Left renal pelvis (tissue), 4 donors: ENCODE measurements around the gene PRKN. TPM values are rescaled to one million over a fixed set of nuclear protein-coding genes. Genes with fewer than 3 reads are reported as not detected.
"Not testable (repeated sequence)": the region's sequence is repeated elsewhere in the genome, so short reads cannot be mapped to it uniquely, and the experiment has no call there.

Experiments
- DNase-seq, 4 donors: peaks; one replicate each; pipeline ENCODE4 v3.0.0-alpha.2; 2013; ENCODE audit warnings: low read depth in 4 of 4, low spot score in 3 of 4
- polyA plus RNA-seq, 4 donors: library from polyadenylated mRNA; unstranded; fragments of 120-200 nt; gene quantifications; one replicate each; pipeline ENCODE4 v1.2.1, GENCODE V29; 2013; ENCODE audit not compliant: insufficient read length in 4 of 4

PRKN gene
- polyA plus RNA-seq, 4 donors: 1.5 to 11.9 (median 9.8) TPM

DNA sequence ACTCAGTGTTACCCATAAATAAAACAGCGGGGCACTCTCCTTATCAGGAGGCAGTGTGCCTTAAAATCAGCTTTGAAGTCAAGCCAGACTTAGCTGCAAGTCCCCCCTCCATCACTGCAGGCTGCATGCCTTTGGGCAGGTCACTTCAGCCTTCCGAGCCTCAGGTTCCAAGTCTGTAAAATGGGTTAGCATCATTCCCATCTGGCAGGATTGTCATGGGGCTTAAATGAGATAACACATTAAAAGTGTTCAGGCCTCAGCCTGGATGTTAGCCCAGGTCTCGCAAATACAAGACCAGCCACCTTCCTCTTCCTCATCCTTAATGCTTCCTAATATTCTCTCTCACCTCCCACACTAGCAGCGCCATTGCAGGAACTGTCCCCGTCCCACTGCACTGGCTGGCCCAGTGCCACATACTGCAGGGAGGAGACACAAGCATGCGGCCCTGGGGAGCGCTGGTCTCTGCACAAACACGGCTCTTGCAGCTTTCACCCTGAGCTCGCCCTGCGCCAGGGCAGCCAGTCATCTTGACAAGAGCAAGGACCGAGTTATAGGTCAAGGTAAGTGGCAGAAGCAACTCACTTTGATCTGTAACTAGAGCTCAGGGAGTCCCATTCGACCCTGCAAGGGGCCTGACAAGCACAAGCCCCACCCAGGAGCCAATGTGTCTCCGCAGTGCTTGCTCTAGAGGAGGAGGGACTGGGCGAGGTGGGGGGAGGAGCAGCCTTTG is 889.1 kb downstream of the PRKN start:
- no peak for DNase-seq

DNA sequence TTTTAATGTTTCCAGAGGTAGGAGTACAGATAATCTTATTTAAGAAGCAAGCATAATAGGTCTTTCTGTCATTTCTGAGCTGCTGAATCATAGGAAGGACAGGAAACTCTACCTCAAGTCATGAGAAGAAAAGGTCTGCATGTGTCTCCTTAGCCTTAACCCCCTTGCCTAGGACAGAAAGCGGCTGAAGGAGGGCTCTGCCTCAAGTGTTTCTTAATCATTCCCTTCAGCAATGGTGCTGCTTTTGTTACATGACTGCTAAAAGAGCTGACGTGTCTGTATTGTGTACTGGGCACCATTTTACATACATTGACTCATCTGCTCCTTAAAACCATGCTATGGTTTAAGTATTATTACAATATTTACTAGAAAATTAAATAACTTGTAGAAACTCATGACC is 889.7 kb downstream of the PRKN start:
- no peak for DNase-seq

DNA sequence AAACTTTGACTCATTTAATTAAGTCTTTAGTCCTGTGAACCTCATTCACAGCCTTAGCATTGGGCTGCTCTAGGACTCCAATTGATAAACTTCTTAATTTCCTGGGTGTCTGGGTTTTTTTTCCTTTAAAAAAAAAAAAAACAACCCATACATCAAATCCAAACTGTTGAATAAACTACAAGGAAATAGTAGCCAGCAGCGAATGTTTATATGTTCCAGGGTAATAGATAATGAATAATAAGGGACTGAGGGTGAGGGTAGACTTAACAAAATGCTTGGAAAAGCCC is 890.2 kb downstream of the PRKN start:
- no peak for DNase-seq

DNA sequence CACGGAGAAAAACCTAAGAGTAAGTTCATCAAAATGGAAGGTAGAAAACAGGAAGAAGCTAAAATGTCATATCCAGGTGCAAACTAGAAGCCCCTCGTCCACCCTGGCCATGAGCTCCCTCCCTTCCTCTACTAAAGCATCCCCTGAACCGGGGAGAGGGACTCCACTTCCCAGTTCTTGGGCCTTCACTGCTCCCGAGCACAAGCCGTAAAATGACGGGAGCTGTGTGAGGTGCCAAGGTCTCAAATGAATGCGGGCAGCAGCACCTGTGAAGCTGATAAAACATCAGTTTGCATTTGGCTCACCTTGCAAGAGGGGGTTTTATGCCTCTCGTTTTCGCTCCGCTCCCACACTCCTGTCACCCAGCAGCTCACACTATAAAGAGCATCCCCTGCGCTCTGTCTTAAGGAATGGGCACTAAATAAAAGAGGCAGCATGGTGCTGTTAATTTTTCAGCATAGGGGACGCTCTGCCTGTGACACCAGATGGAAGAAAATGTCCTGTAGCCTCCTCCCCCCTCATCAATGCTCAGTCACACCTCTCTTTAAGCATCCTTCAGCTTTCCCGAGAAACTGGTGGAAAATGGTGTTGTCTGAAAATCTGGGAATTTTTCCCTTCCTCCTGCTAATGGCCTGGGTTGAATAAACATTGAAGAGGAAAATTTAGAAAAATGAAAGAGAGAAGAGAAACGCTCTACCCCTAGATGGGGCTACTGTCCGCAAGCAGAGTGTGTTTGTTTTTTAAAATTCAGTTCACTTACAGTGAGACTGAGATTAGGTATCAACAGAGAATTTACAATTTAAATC is 890.7 kb downstream of the PRKN start:
- DNase-seq: no peak

DNA sequence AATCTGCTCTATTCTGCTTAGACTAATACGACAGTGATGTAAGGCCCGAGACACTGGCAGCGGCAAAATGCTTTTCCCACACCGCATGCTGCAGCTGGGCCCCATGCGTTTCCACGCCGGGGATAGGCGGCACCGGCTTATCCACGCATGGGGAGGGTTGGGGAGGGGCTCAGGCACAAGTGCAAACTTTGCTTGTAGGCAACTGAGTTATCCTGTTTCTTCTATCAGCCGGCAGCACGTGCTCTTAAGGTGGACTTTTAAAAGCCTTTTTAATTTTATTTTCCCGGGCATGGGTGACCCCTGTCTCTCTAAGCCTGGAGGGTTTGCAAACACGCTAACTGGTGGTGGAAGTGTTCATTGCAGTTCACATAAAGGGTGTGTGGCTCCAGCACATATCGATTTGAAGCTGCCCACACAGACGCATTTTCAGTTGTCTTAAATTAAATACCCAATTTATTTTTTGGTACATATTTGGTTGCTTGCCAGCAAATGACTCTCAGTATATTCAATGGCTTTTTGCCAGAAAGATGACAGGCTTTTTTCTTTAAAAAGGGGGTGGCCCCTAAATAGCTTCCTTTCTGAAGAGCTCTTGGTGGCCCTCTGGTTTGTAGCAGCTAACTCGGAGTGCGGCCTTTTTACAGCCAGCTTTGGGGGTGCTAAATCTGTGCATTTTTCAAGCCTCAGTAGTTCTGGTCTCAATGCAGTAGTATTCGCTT is 891.9 kb downstream of the PRKN start:
- DNase-seq: no peak

DNA sequence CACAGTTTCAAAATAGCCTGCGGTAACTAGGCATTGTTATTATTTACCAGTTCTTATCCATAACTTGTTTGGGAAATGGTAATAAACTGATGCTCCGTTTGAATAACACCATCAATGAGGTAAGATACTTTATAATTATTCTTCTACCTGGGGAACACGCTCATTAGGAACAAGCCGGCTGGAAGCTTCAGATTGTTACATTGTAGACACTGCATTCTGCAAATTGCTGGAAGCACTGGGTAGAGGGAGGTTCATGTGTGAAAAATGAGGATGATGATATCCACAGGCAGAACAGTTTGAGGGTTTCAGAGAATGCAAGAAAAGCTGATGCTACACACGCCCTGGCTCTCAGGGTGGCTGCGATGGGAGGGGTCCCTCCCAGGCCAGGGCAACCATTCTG is 893.1 kb downstream of the PRKN start:
- no peak for DNase-seq

DNA sequence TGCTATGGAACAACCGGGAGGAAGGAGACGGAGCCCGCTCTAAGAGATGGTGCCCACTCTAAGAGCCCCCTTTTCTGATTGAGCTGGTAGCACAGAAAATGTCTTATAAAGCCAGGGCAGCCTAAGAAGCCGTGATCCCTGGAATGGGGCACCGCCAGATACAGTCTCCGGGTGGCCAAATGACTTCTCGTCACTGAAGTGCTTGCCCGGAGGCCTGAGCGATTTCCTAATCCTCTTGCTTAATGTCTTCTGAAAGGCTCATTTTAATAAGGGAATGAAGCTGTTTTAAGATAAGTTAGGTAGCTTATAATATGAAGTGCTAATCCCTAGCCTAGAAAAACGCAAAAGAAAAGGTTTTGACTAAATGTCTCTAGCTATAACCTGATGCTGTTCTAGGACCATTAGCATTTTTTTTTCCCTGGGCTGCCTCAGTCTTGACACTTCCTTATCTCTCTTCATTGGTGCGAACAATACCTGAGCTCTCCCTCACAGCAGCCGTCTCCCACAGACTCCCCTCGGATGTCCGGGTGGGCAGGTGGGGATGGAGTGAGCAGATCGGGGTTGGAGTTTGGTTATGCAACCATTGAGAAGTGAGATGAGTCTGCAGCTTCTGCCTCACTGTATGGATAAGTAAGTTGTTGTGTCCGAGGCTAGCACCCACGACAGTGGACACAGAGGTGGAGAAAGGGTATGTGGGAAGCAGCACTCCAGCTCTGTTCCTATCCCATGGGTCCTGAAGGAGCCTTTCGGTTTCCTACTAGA is 894.3 kb downstream of the PRKN start:
- no peak for DNase-seq

DNA sequence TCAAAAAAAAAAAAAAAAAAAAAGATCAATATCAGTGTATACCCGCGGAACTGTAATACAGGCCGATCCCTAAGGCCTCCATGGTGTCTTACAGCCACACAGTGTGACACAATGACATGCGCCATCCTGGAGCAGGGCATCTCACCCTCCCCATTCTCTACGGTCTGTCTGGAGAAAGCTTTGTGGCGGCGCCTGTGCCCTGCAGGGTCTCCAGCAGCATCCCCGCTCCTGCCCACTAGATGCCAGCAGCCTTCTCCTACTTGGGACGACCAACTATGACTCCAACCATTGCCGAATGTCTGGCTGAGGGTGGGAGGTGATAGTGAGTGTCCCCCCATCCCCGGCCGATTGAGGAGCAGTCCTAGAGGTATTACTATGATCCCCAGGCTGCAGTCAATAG is 894.9 kb downstream of the PRKN start:
- DNase-seq: no peak

DNA sequence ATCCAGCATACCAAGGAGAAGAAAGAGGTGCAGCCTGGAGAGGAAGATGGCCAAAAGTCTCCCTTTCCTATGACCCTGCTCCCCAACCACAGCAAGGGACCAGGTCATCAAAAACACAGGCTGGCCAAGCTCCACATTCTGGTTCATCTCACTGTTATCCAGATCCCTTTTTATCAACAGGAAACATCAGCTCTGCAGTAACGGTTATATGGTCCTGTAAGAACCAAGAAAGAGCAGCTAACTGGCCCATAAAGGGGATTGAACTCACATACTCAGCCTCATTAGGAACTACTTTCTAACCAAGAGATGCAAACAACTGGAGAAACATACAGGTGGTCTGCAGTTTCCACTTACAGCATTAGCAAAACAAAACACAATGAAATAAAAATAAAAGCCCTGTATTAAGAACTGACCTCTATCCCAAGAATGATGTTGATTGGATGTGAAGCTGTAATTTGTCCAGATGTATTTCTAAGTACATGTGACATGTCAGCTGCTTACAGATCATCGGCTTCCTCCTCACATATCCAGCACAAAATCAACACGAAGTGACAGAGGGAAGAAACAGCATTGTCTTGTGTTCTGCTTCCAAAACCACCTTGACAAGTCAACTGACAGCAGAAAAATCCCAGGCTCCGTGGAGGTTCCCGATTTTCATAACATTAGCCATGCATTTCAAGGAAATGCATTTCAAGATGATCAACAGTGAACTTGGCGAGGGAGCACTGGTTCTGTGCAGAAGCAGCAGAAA is 896.5 kb downstream of the PRKN start:
- no peak for DNase-seq

DNA sequence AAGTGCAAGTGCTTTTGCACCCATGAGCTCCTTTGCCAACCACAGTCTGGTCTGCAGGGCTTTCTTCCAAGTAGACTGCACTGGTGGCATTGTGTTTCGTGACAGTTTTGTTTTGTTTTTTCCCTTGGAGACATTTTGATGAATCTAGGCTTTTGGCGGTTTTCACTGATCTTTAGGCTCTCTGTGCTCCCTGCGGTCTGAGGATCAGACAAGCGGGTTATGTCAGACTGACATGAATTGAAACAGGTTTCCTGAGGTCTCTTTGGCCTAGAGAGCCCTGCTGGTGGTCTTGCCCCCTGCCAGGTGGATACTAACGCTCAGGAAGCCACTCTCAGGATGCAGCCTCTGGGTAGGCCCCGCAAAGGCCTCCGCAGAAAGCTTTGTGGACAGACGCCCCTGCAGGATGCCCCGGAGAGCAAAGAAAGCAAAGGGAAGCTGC is 898.3 kb downstream of the PRKN start:
- no peak for DNase-seq

DNA sequence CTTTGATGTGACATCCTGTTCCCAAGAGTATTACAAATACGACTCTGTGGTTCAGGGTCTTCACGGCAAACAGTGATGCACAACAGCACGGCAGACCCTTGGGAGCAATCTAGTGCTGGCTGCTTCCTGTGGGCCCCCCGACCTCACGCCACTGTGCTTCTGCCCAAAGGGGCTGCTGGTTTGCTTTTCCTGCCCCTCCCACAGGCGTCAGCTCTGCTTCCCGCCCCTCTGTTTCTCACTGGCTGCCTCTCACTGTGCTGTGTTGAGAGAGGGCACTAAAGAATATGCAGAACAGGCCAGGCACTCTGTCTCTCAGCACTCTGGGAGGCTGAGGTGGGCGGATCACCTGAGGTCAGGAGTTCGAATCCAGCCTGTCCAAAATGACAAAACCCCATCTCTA is 899.2 kb downstream of the PRKN start:
- no peak for DNase-seq

DNA sequence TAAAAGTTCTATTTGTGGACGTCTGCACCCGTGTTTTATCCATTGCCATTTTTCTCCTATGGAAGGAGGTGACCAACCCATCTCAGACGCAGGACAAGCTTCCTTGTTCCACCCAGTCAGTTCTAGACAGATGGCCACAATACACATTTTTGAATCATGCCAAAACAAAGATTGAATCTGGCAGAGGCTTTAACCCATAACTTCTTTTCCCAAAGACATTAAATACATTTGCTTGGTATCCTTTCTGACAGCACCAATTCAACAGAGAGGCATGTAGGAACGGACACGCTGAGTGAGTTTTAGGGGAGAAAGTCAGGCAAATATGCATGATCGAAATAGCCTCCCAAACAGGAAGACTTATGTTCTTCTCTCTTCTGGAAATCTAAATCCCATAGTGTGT is 901.1 kb downstream of the PRKN start:
- no peak for DNase-seq

DNA sequence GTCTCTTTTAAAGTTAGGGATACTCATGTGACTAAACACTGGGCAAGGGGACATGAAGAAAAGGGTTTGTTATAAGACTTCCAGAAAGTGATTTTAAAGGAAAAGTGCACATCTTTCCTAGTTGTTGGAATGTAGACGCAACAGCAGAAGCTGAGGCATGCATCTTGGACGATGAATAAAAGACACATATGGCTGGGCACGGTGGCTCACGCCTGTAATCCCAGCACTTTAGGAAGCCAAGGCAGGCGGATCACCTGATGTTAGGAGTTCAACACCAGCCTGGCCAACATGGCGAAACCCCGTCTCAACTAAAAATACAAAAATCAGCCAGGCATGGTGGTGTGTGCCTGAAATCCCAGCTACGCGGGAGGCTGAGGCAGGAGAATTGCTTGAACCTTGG is 905.4 kb downstream of the PRKN start:
- DNase-seq: not testable (repeated sequence)

DNA sequence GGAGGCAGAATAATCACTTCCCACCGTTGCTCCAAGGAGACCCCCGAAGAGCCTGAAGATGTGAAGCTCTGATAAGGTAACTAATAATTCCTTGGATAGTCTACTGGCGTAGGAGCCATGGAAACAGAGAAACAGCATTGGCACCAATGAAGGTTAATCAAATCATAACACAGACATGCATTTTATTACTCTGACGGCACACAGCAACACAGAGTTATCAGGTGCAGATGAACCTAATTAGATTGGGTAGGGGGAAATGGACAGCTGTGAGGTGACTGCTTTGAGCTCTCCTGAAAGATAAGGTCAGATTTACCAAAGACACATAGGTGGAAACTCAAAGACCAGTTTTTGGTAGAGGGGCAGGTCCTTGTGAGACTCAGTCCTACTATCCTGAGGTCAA is 909.7 kb downstream of the PRKN start:
- no peak for DNase-seq

DNA sequence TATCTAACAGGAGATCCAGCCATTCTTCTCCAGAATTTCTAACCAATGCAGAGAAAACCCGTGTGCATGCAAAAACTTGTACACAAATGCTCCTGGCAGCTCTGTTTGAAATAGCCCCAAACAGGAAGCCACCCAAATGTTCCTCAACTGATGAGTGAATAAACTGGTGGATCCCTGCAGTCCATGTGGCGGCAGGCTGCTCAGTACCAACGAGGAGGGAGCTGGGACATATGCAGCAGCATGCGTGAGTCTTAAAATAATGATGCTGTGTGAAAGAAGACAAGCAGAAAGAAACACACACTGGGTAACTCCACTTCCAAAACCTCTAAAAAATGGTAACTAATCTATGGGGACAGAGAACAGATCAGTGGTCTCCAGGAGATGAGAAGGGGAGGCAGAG is 911.6 kb downstream of the PRKN start:
- no peak for DNase-seq

DNA sequence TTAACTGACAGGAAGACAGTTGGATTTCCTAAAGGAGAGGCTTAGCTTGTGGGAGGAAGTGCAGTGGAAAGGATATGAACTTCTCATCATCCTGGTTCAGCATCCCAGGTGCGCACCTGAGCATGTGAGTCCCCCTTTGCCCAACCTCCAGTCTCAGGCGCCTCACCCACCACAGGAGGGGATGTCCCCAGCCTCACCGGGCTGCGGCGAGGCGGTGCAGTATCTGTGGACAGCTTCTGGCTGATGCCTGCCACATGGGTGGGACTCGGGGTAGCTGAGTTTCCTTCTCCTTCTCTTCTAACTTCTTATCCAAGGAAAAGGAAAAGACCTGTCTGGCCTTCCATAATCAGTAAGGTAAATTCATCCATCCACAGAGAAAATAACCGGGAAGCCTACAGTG is 914.4 kb downstream of the PRKN start:
- DNase-seq: no peak

DNA sequence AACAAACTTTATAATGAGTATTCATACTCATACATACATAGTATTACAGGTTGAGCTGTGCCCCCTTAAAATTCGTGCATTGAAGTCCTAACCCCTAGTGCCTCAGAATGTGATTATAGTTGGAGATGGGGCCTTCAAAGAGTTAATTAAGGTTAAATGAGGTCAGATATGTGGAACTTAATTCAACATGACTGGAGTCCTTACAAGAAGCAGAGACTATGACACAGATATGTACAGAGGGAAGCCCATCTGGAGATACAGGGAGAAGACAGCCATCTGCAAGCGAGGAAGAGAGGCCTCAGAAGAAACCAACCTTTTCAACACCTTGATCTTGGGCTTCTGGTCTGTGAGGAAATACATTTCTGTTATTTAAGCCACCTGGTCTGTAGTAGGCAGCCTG is 917.6 kb downstream of the PRKN start:
- DNase-seq: no peak

DNA sequence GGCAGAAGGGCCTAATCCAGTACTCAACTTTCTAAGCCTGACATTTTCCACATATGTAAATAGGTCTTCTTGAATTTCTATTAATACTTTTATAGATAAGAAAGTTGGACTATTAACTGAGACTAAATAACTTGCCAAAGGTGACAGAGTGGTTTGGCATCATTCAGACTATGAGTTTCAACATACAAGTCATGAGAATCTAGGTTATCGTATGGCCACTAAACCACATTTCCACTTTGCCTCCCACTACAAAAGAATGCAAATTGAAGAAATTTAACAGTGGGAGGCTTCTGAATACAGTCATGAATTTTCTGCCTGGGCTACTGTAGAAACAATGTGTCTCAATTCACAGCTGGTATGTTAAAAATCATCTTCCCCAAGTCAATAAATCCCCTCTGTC is 922.7 kb downstream of the PRKN start:
- no peak for DNase-seq

DNA sequence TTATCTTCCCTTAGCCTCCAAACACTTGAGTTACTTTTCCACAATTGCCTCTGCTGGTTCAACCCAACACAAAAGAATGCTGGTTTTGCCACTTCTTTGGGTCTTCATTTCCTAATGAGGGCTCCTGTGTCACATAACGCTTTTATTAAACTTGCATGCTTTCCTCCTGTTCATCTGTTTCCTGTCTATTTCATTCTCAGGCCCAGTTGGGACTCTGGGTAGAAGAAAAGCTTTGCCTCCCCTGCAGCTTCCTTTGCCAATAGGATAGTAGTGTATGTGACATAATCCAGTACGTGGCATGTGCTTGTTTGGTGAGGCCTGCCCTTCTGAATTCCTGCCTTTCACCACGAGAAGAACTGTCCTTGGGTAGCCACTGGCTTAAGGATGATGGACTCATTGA is 924.4 kb downstream of the PRKN start:
- no peak for DNase-seq

DNA sequence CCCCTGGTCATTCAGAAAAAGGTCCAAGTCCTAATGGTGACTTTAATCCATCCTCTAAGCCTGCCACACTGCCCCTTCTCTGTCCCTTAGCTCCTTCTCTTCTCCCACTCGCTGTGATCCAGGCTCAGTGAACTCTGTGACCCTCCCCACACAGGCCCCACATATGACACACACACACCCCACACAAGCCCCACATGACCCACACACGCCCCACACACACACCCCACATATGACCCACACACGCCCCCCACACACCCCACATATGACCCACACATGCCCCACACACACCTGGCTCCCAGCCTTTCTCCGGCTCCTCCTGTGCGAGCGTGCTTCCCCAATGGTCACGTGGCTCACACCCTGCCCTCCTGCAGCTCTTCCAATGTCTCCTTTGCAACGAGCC is 925.3 kb downstream of the PRKN start:
- no peak for DNase-seq
